Measurements from ENCODE around the gene KCNQ1OT1.

KCNQ1OT1 gene

GRCh38 chr11:2699531-2700414, at the start of gene KCNQ1OT1:
Gene KCNQ1OT1, minus strand, starts transcription at chr11:2699994.
- DNase-seq (ENCODE audit: low read depth in 2 of 2): peak; percentile 66 to 81

- no peak for DNase-seq (ENCODE audit: low read depth in 2 of 2)
These were observed 49.2 kb upstream of the KCNQ1OT1 start for GRCh38 chr11:2748814-2749554.

GRCh38 chr11:2748061-2748813, 48.4 kb upstream of the KCNQ1OT1 start:
- DNase-seq (ENCODE audit: low read depth in 2 of 2): no peak

- DNase-seq (ENCODE audit: low read depth in 2 of 2): no peak
These were observed 47.6 kb upstream of the KCNQ1OT1 start for GRCh38 chr11:2747248-2748027.

GRCh38 chr11:2746401-2747247, 46.8 kb upstream of the KCNQ1OT1 start:
- DNase-seq (ENCODE audit: low read depth in 2 of 2): no peak

- DNase-seq (ENCODE audit: low read depth in 2 of 2): no peak
These were observed 45.7 kb upstream of the KCNQ1OT1 start for GRCh38 chr11:2745511-2745910.

GRCh38 chr11:2744166-2744565, 44.4 kb upstream of the KCNQ1OT1 start:
- no peak for DNase-seq (ENCODE audit: low read depth in 2 of 2)

- DNase-seq (ENCODE audit: low read depth in 2 of 2): no peak
These were observed 43.8 kb upstream of the KCNQ1OT1 start for GRCh38 chr11:2743427-2744110.

- DNase-seq (ENCODE audit: low read depth in 2 of 2): no peak
These were observed 43.0 kb upstream of the KCNQ1OT1 start for GRCh38 chr11:2742611-2743426.

GRCh38 chr11:2742201-2742600, 42.4 kb upstream of the KCNQ1OT1 start:
- DNase-seq (ENCODE audit: low read depth in 2 of 2): no peak

GRCh38 chr11:2741377-2742131, 41.8 kb upstream of the KCNQ1OT1 start:
- DNase-seq (ENCODE audit: low read depth in 2 of 2): no peak

GRCh38 chr11:2741006-2741376, 41.2 kb upstream of the KCNQ1OT1 start:
- DNase-seq (ENCODE audit: low read depth in 2 of 2): no peak

GRCh38 chr11:2740275-2740940, 40.6 kb upstream of the KCNQ1OT1 start:
- no peak for DNase-seq (ENCODE audit: low read depth in 2 of 2)

GRCh38 chr11:2739531-2740274, 39.9 kb upstream of the KCNQ1OT1 start:
- DNase-seq (ENCODE audit: low read depth in 2 of 2): no peak

GRCh38 chr11:2738551-2739431, 39.0 kb upstream of the KCNQ1OT1 start:
- DNase-seq (ENCODE audit: low read depth in 2 of 2): no peak

GRCh38 chr11:2737866-2738265, 38.1 kb upstream of the KCNQ1OT1 start:
- DNase-seq (ENCODE audit: low read depth in 2 of 2): no peak

All from stimulated activated CD4-positive, alpha-beta T cell treated with anti-CD3 and anti-CD28 coated beads, Interleukin-4, amount 100 ng/mL, for 48 hours (primary cell).